GM10266 (cell line): ENCODE results near the gene FMNL2.

ENCODE experiments used
- DNase-seq: peaks from one replicate; pipeline ENCODE4 v3.0.0; 2012; ENCODE audit errors: extremely low spot score
- TF ChIP-seq, protein P1 (sequence below): IDR thresholded peaks from 2 replicates; pipeline ENCODE4 v1.5.1; 2012; ENCODE audit warnings: mild to moderate bottlenecking, low read depth; ENCODE audit not compliant: control insufficient read depth, insufficient read depth; ENCODE audit errors: missing control alignments

Gene FMNL2

GRCh38 chr2:152523091-152523490 is 188.1 kb downstream of the FMNL2 start:
- TF ChIP-seq, protein P1, sequence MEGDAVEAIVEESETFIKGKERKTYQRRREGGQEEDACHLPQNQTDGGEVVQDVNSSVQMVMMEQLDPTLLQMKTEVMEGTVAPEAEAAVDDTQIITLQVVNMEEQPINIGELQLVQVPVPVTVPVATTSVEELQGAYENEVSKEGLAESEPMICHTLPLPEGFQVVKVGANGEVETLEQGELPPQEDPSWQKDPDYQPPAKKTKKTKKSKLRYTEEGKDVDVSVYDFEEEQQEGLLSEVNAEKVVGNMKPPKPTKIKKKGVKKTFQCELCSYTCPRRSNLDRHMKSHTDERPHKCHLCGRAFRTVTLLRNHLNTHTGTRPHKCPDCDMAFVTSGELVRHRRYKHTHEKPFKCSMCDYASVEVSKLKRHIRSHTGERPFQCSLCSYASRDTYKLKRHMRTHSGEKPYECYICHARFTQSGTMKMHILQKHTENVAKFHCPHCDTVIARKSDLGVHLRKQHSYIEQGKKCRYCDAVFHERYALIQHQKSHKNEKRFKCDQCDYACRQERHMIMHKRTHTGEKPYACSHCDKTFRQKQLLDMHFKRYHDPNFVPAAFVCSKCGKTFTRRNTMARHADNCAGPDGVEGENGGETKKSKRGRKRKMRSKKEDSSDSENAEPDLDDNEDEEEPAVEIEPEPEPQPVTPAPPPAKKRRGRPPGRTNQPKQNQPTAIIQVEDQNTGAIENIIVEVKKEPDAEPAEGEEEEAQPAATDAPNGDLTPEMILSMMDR: no peak

GRCh38 chr2:152525277-152525838 is 190.4 kb downstream of the FMNL2 start:
- no peak for DNase-seq
- TF ChIP-seq, protein P1: no peak

More at GRCh38 chr2:152523091-152523490, 188.1 kb downstream of the FMNL2 start:
- no peak for DNase-seq

GRCh38 chr2:152529420-152530115 is 194.6 kb downstream of the FMNL2 start:
- DNase-seq: no peak
- TF ChIP-seq, protein P1: no peak

DNA sequence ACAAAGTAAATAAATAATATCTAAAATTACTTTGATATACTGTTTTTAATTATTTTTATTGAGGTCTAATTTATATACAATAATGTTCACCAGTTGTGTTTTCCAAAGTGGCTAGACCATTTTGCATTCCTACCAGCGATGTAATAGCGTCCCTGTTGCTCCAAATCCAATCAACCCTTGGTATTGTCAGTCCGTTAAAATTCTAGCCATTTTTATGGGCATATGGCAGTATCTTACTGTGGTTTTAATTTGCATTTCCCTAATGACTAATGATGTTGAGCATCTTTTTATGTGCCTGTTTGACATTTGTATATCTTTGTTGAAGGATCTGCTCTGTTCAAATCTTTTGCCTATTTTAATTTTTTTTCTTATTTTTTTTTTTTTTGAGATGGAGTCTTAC is 197.3 kb downstream of the FMNL2 start:
- DNase-seq: no peak
- TF ChIP-seq, protein P1: no peak

DNA sequence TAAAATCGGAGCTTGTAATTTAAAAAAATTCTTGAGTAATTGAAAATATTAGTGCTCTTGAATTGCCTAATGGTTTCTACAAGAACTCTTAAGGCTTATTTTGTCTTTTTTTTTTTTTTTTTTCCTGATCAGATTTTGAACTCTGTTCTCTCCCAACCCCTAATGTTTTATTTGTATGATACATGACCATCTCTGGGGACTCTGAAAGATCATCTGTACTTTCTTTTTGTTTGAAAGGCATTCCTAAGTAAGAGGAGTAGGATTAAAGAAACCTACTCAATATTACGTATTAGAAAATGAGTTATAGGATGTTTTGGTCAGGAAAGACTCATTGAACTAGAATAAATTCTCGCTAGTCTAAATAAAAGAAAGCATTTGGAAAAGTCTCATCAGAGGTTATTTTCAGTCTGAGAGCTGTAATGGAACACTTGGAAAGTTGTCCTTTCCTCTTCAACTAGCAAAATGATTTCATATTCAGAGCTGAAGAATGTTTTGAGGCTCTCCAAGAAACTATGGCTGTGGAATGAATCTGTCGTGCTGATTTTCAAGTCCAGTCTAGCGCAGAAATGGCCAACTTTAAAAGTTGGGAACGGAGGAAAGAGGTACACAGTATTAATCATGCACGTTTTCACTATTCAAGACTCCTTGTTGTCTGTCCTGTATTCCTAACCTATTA is 199.6 kb downstream of the FMNL2 start:
- no peak for DNase-seq
- TF ChIP-seq, protein P1: no peak

DNA sequence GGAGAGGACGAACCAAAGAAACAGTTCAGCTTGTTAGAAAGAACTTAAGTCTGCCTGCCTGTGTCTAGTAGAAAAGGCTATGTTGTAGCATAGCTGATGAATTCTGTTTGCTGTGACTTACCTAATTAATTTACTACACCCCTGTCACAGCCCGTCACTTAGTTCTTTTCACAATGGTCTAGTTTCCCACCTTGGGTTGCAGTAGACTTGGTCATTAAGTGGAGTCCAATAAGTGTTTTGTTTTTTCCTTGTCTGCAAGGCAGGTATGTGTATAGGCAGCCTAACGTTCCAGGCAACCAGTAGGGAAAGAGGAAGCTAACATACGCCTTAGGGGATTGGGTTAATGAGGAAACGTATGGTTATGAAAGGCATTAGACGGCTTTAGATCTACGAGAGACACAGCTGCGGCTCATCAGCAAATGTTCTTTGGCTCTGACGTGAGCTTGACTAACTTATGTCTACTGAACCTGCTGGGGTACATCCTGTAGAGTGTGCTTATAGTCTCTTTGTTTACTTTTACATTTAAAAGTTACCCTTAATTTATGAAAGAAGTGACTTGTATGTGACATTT is 202.2 kb downstream of the FMNL2 start:
- DNase-seq: no peak
- TF ChIP-seq, protein P1: no peak
